SHP77 treated with DMSO at 0.1 percent for 48 hours (cell line): ENCODE results near the gene GPC3.
"Not testable (repeated sequence)": the region's sequence is repeated elsewhere in the genome, so short reads cannot be mapped to it uniquely, and the experiment has no call there.

ENCODE experiments used
- DNase-seq: peaks from one replicate; lab custom pipeline; 2025; lab: John Stamatoyannopoulos, UW

The GPC3 gene

GRCh38 chrX:133762976-133763548 lies 222.3 kb downstream of the GPC3 start:
- not testable (repeated sequence) for DNase-seq

GRCh38 chrX:133754657-133755056 lies 230.7 kb downstream of the GPC3 start:
- DNase-seq = no peak

GRCh38 chrX:133749951-133750350 lies 235.4 kb downstream of the GPC3 start:
- DNase-seq = no peak

GRCh38 chrX:133749370-133749769 lies 236.0 kb downstream of the GPC3 start:
- DNase-seq = no peak

- DNase-seq = no peak
Observed at GRCh38 chrX:133747196-133747595, 238.2 kb downstream of the GPC3 start.

- no peak for DNase-seq
Observed at GRCh38 chrX:133746593-133746992, 238.8 kb downstream of the GPC3 start.

GRCh38 chrX:133745349-133745748 lies 240.0 kb downstream of the GPC3 start:
- no peak for DNase-seq

GRCh38 chrX:133742602-133743305 lies 242.6 kb downstream of the GPC3 start:
- DNase-seq = no peak

GRCh38 chrX:133741303-133741702 lies 244.1 kb downstream of the GPC3 start:
- DNase-seq = no peak

- no peak for DNase-seq
Observed at GRCh38 chrX:133726642-133727041, 258.8 kb downstream of the GPC3 start.

- no peak for DNase-seq
Observed at GRCh38 chrX:133726211-133726630, 259.2 kb downstream of the GPC3 start.

GRCh38 chrX:133723930-133724329 lies 261.5 kb downstream of the GPC3 start:
- DNase-seq = no peak

GRCh38 chrX:133722756-133723155 lies 262.6 kb downstream of the GPC3 start:
- no peak for DNase-seq

- not testable (repeated sequence) for DNase-seq
Observed at GRCh38 chrX:133720269-133720668, 265.1 kb downstream of the GPC3 start.

GRCh38 chrX:133715715-133716114 lies 269.7 kb downstream of the GPC3 start:
- DNase-seq = no peak

- no peak for DNase-seq
Observed at GRCh38 chrX:133709501-133709900, 275.9 kb downstream of the GPC3 start.

GRCh38 chrX:133706890-133707289 lies 278.5 kb downstream of the GPC3 start:
- DNase-seq = no peak

- no peak for DNase-seq
Observed at GRCh38 chrX:133702230-133702629, 283.2 kb downstream of the GPC3 start.

GRCh38 chrX:133699023-133699728 lies 286.2 kb downstream of the GPC3 start:
- no peak for DNase-seq

GRCh38 chrX:133698298-133698697 lies 287.1 kb downstream of the GPC3 start:
- no peak for DNase-seq

- no peak for DNase-seq
Observed at GRCh38 chrX:133697656-133698055, 287.7 kb downstream of the GPC3 start.

GRCh38 chrX:133689997-133690599 lies 295.3 kb downstream of the GPC3 start:
- DNase-seq = no peak

GRCh38 chrX:133685822-133686221 lies 299.6 kb downstream of the GPC3 start:
- no peak for DNase-seq
